H1 (cell line): ENCODE measurements around the gene SNX27.

Experiments
- CTCF ChIP-seq, 3 experiments: IDR thresholded peaks; 1 replicate in 2 of 3; 2 replicates in 1 of 3; pipeline versions ENCODE4 v1.5.1 to v1.6.1; 2011; ENCODE audit warnings: low read length in 3 of 3, mild to moderate bottlenecking in 3 of 3, inconsistent platforms in 2 of 3, low read depth in 1 of 3, moderate library complexity in 1 of 3; ENCODE audit not compliant: insufficient read depth in 1 of 3; ENCODE audit errors: control extremely low read depth in 1 of 3
- POLR2A ChIP-seq, 2 experiments: IDR thresholded peaks; 1 replicate in 1 of 2; 2 replicates in 1 of 2; pipeline ENCODE4 v1.6.1; 2011; ENCODE audit warnings: low read depth in 2 of 2, low read length in 2 of 2, mild to moderate bottlenecking in 2 of 2; ENCODE audit errors: control extremely low read depth in 1 of 2
- POLR2AphosphoS5 ChIP-seq: IDR thresholded peaks from 2 replicates; pipeline ENCODE4 v1.6.1; 2011; ENCODE audit warnings: low read depth, low read length

GRCh38 chr1:151655371-151655770 lies 43.5 kb downstream of the SNX27 start:
- TF ChIP-seq CTCF (IDR thresholded peaks at IDR 0.05; ENCODE audit: control extremely low read depth in 1 of 3, insufficient read depth in 1 of 3, low read depth in 1 of 3, low read length in 3 of 3) (no peak), POLR2AphosphoS5 (no peak), POLR2A (IDR thresholded peaks at IDR 0.05; ENCODE audit: control extremely low read depth in 1 of 2, low read depth in 2 of 2, low read length in 2 of 2) (no peak)
